Measurements from ENCODE around the gene ARHGAP8.

- TF ChIP-seq TAF1 (IDR thresholded peaks at IDR 0.05; ENCODE audit: borderline replicate concordance, low read depth, low read length) = no peak
- no peak for TF ChIP-seq POLR2A (IDR thresholded peaks at IDR 0.05; ENCODE audit: low read depth, low read length)
- no peak for TF ChIP-seq POLR2AphosphoS5 (IDR thresholded peaks at IDR 0.05; ENCODE audit: low read depth, low read length)
Measured at GRCh38 chr22:44731357-44731970, 20.9 kb upstream of the ARHGAP8 start.

Data from GM12892 (cell line).